Esophagus (tissue), 2 donors: ENCODE results near the gene DET1. TPM values are rescaled to one million over a fixed set of nuclear protein-coding genes. Genes with fewer than 3 reads are reported as not detected.

Experiments
- H3K27ac ChIP-seq, 2 donors: one replicate each; pipeline ENCODE4 v1.5.1; 2013; ENCODE audit warnings: low read depth in 2 of 2, mild to moderate bottlenecking in 2 of 2, inconsistent platforms in 1 of 2, low read length in 1 of 2, moderate library complexity in 1 of 2
- H3K27me3 ChIP-seq, 2 donors: one replicate each; pipeline ENCODE4 v1.6.1; 2013; ENCODE audit warnings: low read length in 2 of 2, control low read depth in 1 of 2, mild to moderate bottlenecking in 1 of 2; ENCODE audit not compliant: insufficient read depth in 2 of 2, control insufficient read depth in 1 of 2
- H3K36me3 ChIP-seq, 2 donors: one replicate each; pipeline ENCODE4 v1.6.1; 2013; ENCODE audit warnings: low read length in 1 of 2; ENCODE audit not compliant: control insufficient read depth in 2 of 2, insufficient read depth in 2 of 2
- H3K4me1 ChIP-seq, 2 donors: one replicate each; pipeline ENCODE4 v1.6.1; 2013; ENCODE audit warnings: low read length in 1 of 2; ENCODE audit not compliant: control insufficient read depth in 2 of 2, insufficient read depth in 2 of 2
- H3K4me3 ChIP-seq, 2 donors: one replicate each; pipeline ENCODE4 v1.5.1; 2013; ENCODE audit warnings: low read length in 2 of 2, mild to moderate bottlenecking in 2 of 2, low read depth in 1 of 2, moderate library complexity in 1 of 2
- H3K9me3 ChIP-seq, 2 donors: one replicate each; pipeline ENCODE4 v1.6.1; 2013; ENCODE audit warnings: mild to moderate bottlenecking in 2 of 2, low read depth in 1 of 2, low read length in 1 of 2, moderate library complexity in 1 of 2; ENCODE audit not compliant: control insufficient read depth in 2 of 2, insufficient read depth in 1 of 2
- WGBS, 2 donors: extraction: QIAGEN DNeasy Blood & Tissue Kit; methylation state at CpG; one replicate each; pipeline ENCODE4 v1.1.7; 2013; 5-methylcytosine and 5-hydroxymethylcytosine counted together
- polyA plus RNA-seq, 2 donors: library from polyadenylated mRNA; stranded (reverse); fragments of 200-250 nt; gene quantifications; one replicate each; pipeline ENCODE4 v1.2.3, GENCODE V29; 2013
- donor health status: healthy with polysubstance abuse.
- donor health status: Bipolar disorder and iron deficiency.

The DET1 gene
- polyA plus RNA-seq, 2 donors: 0.82 to 0.92 TPM

DNA sequence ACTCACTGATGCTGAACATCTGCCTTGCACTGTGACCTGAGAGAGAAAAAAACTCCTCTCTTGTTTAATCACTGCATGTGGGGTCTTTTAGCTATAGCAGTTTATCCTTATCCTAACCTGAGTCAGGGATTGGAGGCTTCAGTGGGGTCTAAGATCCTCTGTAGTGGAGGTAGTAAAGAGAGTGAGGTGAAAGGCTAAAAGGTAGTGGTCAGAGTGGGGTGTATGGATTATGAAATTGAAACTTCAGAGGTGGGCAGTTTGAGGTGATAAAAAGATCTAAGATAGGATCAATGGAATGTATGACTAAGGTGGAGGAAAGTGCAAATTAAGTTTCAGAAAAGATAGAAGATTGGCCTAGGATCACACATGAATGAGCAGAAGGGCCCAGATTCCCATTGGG lies 36.5 kb downstream of the DET1 start:
- peaks cover 0 to 10% of the 10 kb centered on the region in 2 donors for H3K36me3 ChIP-seq
- H3K9me3 ChIP-seq: no peaks in the 10 kb centered on the region
- H3K4me1 ChIP-seq: no peaks in the 10 kb centered on the region
- H3K4me3 ChIP-seq: no peak overlapping the region
- no peaks in the 10 kb centered on the region for H3K27me3 ChIP-seq
- H3K27ac ChIP-seq: no peak overlapping the region

DNA sequence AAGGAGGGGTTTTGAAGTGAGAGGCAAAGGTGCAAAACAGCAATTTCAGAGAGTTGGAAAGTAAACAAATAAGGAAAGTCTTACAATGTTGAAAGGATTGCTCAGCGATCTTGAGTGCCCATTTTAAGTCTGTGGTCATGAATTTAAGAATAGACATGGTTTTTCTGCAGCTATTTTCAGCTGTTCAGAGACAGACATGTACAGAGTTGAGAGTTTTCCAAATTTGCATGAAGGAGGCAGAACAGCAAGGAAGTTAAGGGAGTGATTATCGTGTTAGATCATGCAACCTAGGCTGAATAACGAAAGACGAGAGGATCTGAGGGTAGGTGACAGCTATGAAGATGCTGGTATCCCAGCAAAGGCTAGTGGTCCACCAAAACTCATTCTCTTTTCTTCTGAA lies 37.2 kb downstream of the DET1 start:
- H3K36me3 ChIP-seq: peaks cover 0 to 10% of the 10 kb centered on the region in 2 donors
- H3K4me3 ChIP-seq: no peak overlapping the region
- no peak overlapping the region for H3K27ac ChIP-seq
- H3K4me1 ChIP-seq: no peaks in the 10 kb centered on the region
- WGBS, 2 donors: 91 to 98% methylated on average over 4 of the region's 4 CpGs
- H3K27me3 ChIP-seq: no peaks in the 10 kb centered on the region
- no peaks in the 10 kb centered on the region for H3K9me3 ChIP-seq

DNA sequence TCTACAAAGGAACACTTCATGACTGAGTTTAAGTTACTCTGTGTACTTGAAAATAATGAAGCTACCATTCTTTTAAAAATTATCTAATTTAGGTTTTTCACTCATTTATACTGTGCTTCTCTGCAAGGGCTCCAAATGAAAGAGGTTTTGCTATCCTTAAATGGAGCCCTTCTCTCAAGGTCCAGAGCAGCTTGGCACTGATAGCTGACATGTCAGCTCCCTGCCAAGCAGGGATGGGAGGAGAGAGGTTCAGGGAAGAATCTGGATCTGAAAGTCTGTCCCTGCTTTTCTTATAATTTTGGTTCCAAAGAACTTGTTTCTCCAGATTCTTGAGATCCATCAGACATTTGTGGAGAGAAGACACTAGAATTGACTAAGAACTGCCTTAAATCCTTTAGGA lies 39.9 kb downstream of the DET1 start:
- Histone ChIP-seq H3K4me1 (no peaks in the 10 kb centered on the region), H3K4me3 (no peak overlapping the region), H3K9me3 (no peaks in the 10 kb centered on the region), H3K36me3 (peaks cover 0 to 10% of the 10 kb centered on the region in 2 donors), H3K27ac (no peak overlapping the region), H3K27me3 (no peaks in the 10 kb centered on the region)

DNA sequence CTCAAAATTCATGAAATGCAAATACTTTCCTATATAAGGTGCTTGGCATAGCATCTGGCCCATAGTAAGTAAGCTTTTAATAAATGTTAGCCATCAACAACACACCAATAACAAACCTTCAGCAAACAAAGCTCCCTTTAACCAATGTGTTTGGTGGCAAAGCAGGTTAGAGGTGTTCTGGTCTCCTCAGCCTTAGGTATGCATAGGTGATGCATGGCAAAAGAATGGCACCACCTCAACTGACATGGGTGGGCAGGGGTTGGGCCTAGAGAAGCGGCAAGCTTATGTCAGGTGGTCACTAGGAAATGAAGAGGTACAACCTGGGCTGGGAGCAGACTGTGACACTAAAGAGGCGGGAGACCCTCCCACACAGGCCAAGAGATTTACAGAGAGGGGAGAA lies 40.8 kb downstream of the DET1 start:
- no peak overlapping the region for H3K27ac ChIP-seq
- H3K27me3 ChIP-seq: no peaks in the 10 kb centered on the region
- no peak overlapping the region for H3K4me3 ChIP-seq
- WGBS, 2 donors: 95 to 98% methylated on average over 2 of the region's 2 CpGs
- H3K4me1 ChIP-seq: no peaks in the 10 kb centered on the region
- H3K36me3 ChIP-seq: peaks cover 0 to 7% of the 10 kb centered on the region in 2 donors
- H3K9me3 ChIP-seq: no peaks in the 10 kb centered on the region

DNA sequence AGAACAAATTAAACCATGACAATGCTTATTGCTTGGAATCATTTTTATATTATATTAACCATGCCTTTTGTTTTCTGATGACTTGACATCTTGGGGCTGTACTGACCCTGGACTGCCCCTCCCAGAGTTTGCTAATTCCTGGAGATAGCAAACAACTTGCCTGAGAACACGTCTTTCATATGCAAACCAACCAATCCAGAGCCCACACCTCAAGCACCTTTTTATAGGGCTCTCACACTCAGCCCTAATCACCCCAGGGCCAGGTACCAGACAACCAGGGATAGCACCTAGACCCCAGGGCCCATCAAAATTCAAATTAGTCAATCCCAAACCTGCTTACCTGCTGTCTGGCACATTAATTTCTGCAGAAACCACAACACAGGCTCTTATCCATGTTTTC lies 42.0 kb downstream of the DET1 start:
- Histone ChIP-seq H3K4me1 (no peaks in the 10 kb centered on the region), H3K4me3 (no peak overlapping the region), H3K27me3 (no peaks in the 10 kb centered on the region), H3K36me3 (peaks cover 0 to 3% of the 10 kb centered on the region in 2 donors), H3K27ac (no peak overlapping the region), H3K9me3 (no peaks in the 10 kb centered on the region)
- 79 to 89% methylated on average over 1 of the region's 1 CpG for WGBS, 2 donors

DNA sequence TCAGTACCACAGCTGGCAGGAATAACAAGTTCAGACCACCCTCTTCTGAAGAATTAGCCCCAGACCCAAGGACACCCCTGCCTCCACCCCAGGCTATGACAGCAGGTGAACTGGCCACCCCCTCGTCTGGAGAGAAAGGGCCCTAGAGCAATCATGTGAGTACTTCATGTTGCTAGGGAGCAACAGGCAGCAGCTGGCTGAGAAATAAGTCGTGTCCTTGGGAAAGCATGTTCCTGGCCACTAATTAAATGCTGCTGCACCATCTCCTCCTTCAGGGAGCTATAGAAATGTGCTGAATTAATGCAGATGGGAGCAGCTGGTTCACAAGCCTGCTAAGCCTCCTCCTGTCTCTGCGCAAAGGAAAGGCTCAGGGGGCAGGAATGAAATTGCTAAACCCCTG lies 47.5 kb downstream of the DET1 start:
- no peak overlapping the region for H3K27ac ChIP-seq
- H3K36me3 ChIP-seq: no peaks in the 10 kb centered on the region
- no peaks in the 10 kb centered on the region for H3K4me1 ChIP-seq
- WGBS, 2 donors: 70 to 72% methylated on average over 3 of the region's 3 CpGs
- no peak overlapping the region for H3K4me3 ChIP-seq
- H3K27me3 ChIP-seq: no peaks in the 10 kb centered on the region
- peaks cover 0 to 2% of the 10 kb centered on the region in 2 donors for H3K9me3 ChIP-seq

DNA sequence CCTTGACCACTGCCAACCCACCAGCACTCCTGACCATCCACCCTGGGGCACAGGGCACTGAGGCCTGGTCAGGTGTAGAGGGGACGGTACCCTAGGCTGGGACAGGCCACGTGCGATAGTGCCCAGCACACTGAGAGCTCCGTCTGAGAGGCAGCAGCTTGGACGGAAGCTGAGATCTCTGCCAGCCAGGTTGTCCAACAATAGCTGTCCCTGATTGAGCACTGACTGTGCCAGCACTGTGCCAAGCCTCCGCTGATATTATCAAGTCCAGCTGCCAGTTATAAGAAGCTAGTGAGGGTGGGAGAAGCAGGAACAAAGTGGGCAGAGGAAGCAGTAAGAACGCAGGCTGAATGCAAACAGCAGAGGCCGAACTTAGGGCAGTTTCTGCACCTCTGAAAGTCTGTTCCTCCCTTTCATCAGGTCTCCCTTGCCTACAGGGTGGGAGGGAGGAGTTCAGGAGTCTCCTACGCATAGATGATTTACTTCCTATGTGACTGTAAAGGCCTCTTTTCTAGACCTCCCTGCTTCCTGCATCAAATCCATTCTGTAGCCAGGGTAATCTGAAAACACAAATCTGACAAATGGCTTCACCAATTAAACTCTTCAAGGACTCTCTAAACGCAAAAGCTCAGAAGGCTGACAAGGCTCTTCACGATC lies 49.2 kb downstream of the DET1 start:
- no peaks in the 10 kb centered on the region for H3K4me1 ChIP-seq
- H3K9me3 ChIP-seq: peaks cover 0 to 2% of the 10 kb centered on the region in 2 donors
- H3K4me3 ChIP-seq: no peak overlapping the region
- H3K27me3 ChIP-seq: no peaks in the 10 kb centered on the region
- no peak overlapping the region for H3K27ac ChIP-seq
- WGBS, 2 donors: 90 to 91% methylated on average over 11 of the region's 11 CpGs
- H3K36me3 ChIP-seq: no peaks in the 10 kb centered on the region

DNA sequence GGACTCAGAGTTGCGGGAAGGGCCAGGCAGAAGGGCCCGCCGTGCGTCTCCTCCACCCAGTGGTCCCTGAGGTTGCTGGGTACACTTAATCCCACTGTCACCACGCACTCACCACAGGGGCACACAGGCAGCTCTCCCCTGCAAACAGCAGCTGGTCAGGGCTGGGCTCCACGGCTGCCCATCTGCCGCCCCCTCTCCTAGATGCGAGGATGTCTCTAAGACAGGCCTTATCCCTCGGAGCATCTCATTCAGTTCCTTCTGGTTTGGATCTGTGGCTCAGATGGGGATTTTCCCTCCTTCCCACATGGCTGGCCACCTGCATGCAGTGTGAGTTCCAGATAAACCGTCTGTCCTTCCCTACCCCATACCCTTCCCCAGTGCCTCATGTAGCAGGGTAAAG lies 52.6 kb downstream of the DET1 start:
- WGBS, 2 donors: 87 to 90% methylated on average over 10 of the region's 10 CpGs
- Histone ChIP-seq H3K36me3 (no peaks in the 10 kb centered on the region), H3K4me1 (no peaks in the 10 kb centered on the region), H3K4me3 (no peak overlapping the region), H3K27ac (no peak overlapping the region), H3K9me3 (peaks cover 0 to 2% of the 10 kb centered on the region in 2 donors), H3K27me3 (no peaks in the 10 kb centered on the region)

DNA sequence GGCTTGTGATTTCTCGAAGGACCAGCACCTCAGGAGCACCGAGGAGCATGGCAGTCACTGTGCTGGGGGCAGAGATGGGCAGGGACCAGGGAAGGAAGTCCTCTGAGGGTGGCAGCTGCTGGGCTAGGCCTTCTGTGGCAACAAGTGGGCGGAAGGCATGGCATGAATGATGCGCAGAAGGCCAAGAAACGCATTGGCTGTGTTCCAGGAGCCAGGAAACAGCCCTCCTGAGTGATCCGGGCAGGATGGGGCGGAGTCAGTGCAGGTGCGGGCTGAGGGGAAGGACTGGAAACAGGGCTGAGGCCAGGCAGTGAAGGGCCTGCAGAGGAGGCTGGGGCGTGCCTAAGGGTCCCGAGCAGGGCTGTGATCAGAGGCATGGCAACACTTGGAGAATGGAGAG lies 55.3 kb downstream of the DET1 start:
- Histone ChIP-seq H3K4me1 (no peaks in the 10 kb centered on the region), H3K4me3 (no peak overlapping the region), H3K36me3 (no peaks in the 10 kb centered on the region), H3K27ac (no peak overlapping the region), H3K9me3 (no peaks in the 10 kb centered on the region), H3K27me3 (no peaks in the 10 kb centered on the region)
- 59 to 70% methylated on average over 10 of the region's 10 CpGs for WGBS, 2 donors

DNA sequence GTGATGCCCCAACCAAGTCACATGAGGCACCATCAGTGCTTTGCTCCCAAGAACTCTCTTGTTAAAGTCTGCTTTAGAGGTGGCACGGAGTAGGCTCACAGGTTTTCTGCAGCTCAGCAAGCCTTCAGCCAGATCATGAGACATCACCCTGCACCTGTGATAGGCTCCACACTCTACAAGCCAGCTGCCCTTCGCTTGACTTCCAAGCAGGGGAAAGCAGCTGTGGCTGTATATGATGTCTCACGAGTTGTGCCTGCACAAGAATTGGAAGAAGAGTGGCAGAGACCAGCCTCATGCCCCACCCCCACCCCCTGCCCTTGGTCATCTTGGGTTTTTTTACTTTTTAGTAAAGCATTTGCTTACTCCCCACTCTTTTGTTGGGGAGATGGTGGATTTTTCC lies 56.4 kb downstream of the DET1 start:
- H3K9me3 ChIP-seq: no peaks in the 10 kb centered on the region
- no peaks in the 10 kb centered on the region for H3K27me3 ChIP-seq
- WGBS, 2 donors: 88% methylated on average over 3 of the region's 3 CpGs
- no peaks in the 10 kb centered on the region for H3K36me3 ChIP-seq
- H3K4me3 ChIP-seq: no peak overlapping the region
- H3K27ac ChIP-seq: no peak overlapping the region
- H3K4me1 ChIP-seq: no peaks in the 10 kb centered on the region
